ENCODE data around the gene TEX22.

TEX22 gene

DNA sequence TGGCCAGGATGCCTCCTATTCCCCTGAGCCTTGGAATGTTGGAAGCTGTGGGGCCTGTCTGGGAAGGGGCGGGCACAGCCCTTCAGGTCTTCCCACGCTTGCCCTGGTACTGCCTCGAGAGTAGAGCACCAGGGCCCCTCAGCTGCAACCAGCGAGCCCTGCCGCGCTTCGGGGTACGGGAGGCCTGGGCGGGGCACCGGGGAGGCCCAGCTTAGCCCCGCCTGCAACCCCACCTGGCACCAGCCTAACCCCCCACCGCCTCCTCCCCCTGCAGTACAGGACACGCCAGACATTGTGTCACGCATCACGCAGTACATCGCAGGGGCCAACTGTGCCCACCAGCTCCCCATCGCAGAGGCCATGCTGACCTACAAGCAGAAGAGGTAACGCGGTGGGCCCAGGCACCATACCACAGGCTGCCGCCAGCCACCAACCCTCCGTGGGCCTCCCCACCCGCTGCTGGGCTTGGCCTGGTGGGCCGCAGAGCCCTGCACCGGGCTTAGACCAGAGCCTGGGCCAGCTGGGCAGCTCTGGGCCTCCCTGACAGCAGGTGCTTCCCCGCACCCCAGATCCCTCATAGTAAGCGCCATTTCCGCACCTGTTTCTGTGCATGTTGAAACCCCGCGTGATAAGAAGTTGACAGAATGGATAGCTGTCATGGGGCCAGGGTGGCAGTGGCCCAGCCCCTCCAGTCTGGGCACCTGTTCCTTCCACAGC is 13.6 kb upstream of the TEX22 start:
- no peak for DNase-seq (ENCODE audit: low spot score)

DNA sequence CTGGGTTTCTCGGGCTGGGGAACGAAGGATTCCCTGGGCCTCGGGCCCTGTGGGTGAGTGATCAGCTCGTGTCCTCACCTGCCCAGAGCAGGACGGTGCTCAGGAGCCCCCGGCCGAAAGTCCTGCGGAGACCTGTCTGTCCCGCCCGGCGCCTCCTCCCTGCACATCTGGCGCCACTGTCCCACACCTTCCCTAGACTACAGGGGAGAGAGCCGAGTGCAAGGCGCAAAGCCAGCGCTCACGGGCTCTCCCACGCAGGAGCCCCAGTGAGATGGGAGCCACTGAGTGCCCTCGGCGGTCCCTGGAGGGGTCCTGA is 13.1 kb upstream of the TEX22 start:
- DNase-seq (ENCODE audit: low spot score), result no peak

GRCh38 chr14:105385698-105386365 is 12.5 kb upstream of the TEX22 start:
- DNase-seq (ENCODE audit: low spot score), result no peak

GRCh38 chr14:105386581-105387529 is 11.5 kb upstream of the TEX22 start:
- DNase-seq (ENCODE audit: low spot score), result no peak

- DNase-seq (ENCODE audit: low spot score), result no peak
These were observed 10.8 kb upstream of the TEX22 start for GRCh38 chr14:105387530-105387922.

DNA sequence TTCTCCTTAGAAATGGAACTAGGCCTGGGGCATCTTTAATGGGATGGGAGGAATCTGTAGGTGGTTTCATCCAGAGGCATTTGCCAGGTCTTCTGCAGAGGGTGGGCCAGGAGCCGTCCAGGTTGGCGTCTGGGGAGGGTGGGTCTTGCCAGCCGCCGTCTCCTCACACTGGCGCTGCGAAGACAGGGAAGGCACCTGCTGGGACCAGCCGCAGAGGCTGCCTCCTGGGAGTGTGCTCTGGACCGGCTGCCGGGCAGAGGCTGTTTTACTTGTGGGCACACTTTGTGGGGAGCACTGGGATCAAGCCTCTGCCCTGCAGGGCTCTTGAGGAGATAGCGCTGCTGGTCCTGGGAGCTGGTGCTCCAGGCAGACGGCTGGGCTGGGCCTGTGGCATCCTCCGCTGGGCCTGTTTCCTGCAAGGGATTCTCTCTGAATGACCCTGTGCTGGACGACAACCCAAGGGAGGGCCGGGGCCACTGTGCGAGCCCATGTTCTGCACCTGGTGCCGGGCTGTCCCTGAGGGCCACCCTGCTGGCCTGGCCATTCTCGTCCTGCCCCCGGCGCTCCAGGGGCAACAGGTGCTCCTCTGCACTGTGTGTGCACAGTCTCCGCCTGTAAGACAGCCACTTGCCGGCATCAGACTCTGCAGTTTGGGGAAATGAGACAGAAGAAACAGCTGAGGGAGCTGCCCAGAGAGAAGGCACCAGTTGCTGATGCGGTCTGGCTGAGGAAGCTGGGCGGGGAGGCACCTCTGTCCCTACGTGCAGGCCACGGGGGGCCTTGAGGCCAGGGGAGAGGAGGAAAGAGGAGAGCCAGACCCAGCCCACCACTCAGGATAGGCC is 10.0 kb upstream of the TEX22 start:
- DNase-seq (ENCODE audit: low spot score), result no peak

DNA sequence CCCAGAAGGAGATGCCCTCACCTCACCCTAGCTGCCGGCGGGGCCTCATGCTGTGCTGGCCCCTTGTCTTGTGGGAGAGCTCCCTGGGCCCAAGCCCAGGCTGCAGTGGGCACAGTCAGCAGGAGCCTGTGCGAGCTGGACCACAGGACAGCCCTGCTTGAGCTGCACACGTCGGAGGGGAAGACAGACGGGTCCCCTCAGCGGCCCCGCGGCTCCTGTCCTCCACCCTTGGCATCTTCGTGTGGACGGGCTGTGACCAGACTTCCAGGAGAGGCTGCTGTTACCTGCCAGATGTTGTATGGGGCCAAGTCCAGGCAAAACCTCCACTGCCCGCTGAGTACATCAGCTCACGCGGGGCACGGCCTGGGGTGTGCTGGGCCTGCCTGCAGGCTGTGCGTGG is 9.4 kb upstream of the TEX22 start:
- no peak for DNase-seq (ENCODE audit: low spot score)

DNA sequence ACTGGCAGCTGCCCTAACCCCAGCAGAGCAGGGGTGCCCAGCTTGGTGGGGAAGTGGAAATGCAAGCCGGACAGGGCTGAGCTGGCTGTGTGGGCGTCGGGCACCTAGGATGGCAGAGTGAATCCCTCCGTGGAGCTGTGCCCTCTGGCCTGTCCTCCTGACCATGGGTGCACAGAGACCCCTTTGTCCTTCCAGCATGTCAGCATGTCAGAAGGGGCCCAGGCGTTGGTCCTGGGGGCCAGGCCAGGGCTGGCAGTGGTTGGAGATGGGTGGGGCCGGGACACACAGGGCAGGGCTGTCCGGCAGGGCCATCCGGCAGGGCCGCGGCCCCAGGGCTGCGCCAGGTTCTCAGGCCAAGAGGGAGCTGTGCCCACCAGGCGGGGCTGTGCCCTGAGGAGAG is 8.8 kb upstream of the TEX22 start:
- no peak for DNase-seq (ENCODE audit: low spot score)

GRCh38 chr14:105389976-105390848 is 8.1 kb upstream of the TEX22 start:
- DNase-seq (ENCODE audit: low spot score), result no peak

DNA sequence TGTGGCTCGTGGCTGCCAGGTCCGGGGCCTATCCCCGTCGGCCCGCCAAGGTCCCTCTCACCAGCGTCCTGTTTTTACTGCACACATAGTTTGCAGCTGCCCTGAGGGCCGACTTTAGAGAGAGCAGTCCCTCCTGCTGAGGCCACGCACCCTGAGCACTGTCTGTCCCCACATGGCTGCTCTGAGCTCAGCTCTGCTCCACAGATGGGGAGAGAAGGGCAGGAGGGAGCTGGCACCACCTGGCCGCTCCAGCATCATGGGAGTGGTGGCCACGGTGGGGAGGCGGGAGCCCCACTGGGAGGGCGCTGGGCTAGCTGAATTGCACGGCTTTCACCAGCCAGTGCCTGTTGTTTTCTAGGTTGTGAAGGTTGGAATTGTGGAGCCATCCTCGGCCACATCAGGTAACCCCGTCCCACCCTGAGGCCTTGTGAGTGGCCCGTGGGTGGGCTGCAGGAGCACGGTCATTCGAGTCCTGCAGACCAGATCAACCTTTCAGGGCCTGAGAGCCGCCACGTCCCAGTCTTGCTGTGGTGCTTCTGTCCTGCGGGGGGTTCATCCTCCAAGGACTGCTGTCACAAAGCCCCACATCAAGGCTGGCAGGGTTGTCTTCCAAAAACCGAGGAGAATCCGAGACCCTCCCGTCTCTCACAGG is 7.4 kb upstream of the TEX22 start:
- no peak for DNase-seq (ENCODE audit: low spot score)

DNA sequence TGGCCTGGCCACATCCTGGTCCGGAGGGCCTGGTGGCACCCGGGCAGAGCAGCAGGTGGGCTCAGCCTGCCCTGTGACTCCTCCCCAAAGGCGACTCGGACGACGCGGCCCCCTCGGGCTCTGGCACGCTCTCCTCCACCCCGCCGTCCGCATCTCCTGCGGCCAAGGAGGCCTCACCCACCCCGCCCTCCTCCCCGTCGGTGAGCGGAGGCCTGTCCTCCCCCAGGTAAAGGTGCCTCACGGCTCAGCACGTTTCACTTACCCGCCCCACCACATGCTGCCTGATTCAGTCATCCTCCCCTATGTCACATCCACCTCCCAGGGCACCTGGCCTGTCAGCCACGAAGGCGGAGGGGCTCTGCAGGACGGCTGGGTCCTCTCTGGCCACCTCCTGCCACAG is 6.8 kb upstream of the TEX22 start:
- DNase-seq (ENCODE audit: low spot score), result no peak

GRCh38 chr14:105392131-105393090 is 5.9 kb upstream of the TEX22 start:
- DNase-seq (ENCODE audit: low spot score), result no peak

DNA sequence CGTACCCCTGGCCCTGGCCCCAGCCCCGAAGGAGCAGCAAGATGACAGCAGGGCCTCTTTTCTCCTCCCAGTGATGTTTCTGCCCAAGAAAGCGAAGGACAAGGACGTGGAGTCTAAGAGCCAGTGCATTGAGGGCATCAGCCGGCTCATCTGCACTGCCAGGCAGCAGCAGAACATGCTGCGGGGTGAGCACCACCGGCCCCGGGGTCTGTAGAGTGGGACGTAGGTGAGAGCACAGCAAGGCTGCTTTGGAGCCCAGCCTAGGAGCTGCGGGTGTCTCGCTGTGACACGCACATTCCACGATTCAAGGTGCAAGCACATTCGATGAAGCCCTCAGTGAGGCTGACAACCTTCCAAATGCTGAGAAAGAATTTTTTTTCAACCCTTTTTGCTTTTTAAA is 5.2 kb upstream of the TEX22 start:
- DNase-seq (ENCODE audit: low spot score), result no peak

DNA sequence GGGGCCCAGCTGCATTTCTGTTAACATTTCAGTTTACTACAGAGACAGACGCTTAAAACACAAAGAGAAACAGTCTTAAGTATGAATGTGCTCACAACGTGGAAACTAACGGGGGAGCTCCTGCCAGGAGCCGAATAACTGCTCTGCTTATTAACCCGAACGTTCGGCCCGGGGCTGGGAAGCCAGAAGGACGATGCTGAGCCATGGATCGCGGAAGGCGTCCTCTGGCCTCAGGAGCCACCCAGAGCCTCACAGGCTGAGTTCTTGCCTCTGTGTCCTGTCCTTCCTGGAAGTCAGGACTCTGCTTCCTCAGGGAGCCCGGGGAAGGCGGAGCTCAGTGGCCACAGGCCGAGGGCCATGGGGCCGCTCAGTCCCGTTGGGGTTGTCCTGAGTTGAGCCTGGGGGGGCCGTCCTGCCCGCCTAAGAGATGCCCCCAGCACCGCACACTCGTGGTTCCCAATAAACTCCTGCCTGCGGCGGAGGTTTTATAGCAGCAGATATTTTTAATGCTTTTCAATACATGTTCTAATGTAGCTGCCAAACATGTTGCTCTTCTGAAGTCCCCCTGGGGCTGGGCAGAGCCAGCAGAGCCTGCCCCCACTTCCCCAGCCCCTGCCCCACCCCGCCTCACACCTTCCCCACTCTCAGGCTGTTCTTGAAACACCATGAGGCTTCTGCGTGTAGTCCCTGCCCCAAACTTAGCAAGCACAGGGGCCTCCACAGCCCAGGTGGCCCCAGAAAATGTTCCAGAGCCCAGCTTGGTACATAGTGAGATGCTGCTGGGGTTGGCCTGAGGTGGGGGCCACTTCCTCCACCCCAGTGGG is 3.4 kb upstream of the TEX22 start:
- no peak for DNase-seq (ENCODE audit: low spot score)

DNA sequence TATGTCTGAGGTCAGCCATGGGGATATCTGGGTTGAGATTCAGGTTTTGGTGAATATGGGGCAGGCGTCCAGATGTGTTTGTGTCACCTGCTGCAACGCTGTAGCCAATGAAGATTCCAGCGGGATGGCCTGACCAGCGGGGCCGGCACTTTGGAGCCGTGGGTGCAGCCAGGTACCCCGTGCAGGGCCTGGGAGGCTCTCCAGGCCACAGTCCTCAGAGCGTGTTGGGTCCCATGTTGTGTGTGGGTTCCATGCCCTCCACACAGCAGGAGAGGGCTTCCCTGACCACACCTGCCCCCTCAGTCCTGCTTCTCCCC is 2.8 kb upstream of the TEX22 start:
- DNase-seq (ENCODE audit: low spot score), result no peak

DNA sequence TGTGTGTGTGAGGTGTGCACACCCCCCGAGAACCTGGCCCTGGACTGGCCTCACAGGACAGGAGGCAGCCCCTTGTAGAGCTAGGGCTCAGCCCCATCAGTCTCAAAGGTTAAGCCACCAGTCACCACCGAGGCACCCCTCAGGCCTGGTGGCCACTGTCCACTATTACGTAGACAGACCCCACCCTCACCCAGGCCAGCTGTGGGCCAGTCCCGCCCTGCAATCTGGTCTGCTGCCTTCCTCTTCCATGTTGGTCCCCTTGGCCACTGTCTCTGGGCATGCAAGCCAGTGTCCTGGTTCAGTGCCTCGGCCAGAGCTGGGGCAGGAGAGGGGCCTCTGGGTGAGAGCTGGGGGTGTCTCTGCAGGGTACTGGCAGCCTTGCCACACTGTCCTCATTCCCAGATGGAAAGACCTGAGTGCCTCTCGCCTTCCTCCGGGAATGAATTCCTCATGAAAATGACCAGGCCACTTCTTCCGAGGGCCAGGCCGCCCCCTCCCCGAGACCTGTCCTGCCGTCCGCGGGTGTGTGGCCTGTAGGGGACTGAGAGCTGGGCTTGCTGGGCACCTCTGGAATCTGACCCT is 897 bp upstream of the TEX22 start:
- DNase-seq (ENCODE audit: low spot score), result no peak

GRCh38 chr14:105398726-105399465 is 558 bp downstream of the TEX22 start:
- no peak for DNase-seq (ENCODE audit: low spot score)

DNA sequence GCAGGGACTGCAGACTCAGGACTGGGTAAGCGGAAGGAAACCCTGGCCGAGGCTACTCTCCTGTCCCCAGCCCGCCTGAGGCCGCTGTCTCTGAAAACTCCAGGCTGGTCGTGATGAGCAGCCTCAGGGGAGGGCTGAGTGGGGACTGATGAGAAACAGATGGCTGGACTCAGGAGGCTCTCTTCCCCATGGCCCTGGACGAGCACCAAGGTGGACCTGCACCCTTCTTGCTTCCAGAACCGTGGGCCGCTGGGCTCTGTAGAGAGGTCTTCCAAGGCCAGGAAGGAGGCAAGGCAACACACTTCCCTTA is 1.1 kb downstream of the TEX22 start:
- no peak for DNase-seq (ENCODE audit: low spot score)
